PFSK-1 (cell line): ENCODE results near the gene SLC36A3.

ENCODE experiments used
- POLR2AphosphoS5 ChIP-seq: IDR thresholded peaks from 2 replicates; pipeline ENCODE4 v1.6.1; 2012; ENCODE audit warnings: low read depth, mild to moderate bottlenecking, control low read depth, low read length, moderate library complexity
- REST ChIP-seq, 2 experiments: IDR thresholded peaks; 2 replicates each; pipeline versions ENCODE4 v1.6.1 to v1.8.0; 2011 to 2012; ENCODE audit warnings: low read depth in 2 of 2, low read length in 2 of 2, control low read depth in 1 of 2, inconsistent platforms in 1 of 2, mild to moderate bottlenecking in 1 of 2, moderate library complexity in 1 of 2; ENCODE audit not compliant: insufficient read depth in 1 of 2
- SIN3A ChIP-seq: IDR thresholded peaks from 2 replicates; pipeline ENCODE4 v1.6.1; 2012; ENCODE audit warnings: mild to moderate bottlenecking, low read length, moderate library complexity, borderline replicate concordance; ENCODE audit not compliant: insufficient read depth
- TAF1 ChIP-seq: IDR thresholded peaks from 2 replicates; pipeline ENCODE4 v1.6.1; 2012; ENCODE audit warnings: low read length, control low read depth, borderline replicate concordance; ENCODE audit not compliant: insufficient read depth

- TF ChIP-seq POLR2AphosphoS5 (no peak), TAF1 (no peak), REST (IDR thresholded peaks at IDR 0.05; ENCODE audit: insufficient read depth in 1 of 2, low read depth in 2 of 2, low read length in 2 of 2) (no peak), SIN3A (no peak)
These were observed 19.1 kb downstream of the SLC36A3 start for GRCh38 chr5:151284392-151284967.
